Uterus (tissue), 4 donors: ENCODE measurements around the gene ANKFN1. TPM values are rescaled to one million over a fixed set of nuclear protein-coding genes. Genes with fewer than 3 reads are reported as not detected.

Source experiments
- DNase-seq, 2 donors: peaks; one replicate each; pipeline ENCODE4 v3.0.0-alpha.2; 2019 to 2020
- H3K27ac ChIP-seq, 2 donors: fragments of 200-600 bp; sonication (generic); 1 replicate in 1 of 2; 2 replicates in 1 of 2; pipeline ENCODE4 v1.5.1; 2016 to 2018
- H3K27me3 ChIP-seq, 2 donors: fragments of 200-600 bp; sonication (generic); one replicate each; pipeline ENCODE4 v1.5.1; 2018 to 2019; ENCODE audit warnings: control low read depth in 1 of 2
- H3K36me3 ChIP-seq, 2 donors: fragments of 200-600 bp; sonication (generic); one replicate each; pipeline ENCODE4 v1.5.1; 2019; ENCODE audit warnings: control low read depth in 1 of 2
- H3K4me1 ChIP-seq, 2 donors: fragments of 200-600 bp; sonication (generic); one replicate each; pipeline ENCODE4 v1.5.1; 2018 to 2019; ENCODE audit warnings: control low read depth in 1 of 2
- H3K4me3 ChIP-seq, 2 donors: fragments of 200-600 bp; sonication (generic); 1 replicate in 1 of 2; 2 replicates in 1 of 2; pipeline ENCODE4 v1.5.1; 2018 to 2019; ENCODE audit warnings: mild to moderate bottlenecking in 1 of 2
- H3K9me3 ChIP-seq, 2 donors: fragments of 200-600 bp; sonication (generic); one replicate each; pipeline ENCODE4 v1.5.1; 2019; ENCODE audit warnings: control low read depth in 1 of 2
- POLR2A ChIP-seq, 2 donors: fragments of 450-650 bp; IDR thresholded peaks; one replicate each; pipeline ENCODE4 v1.6.1; 2016; ENCODE audit warnings: antibody characterized with exemption in 2 of 2, mild to moderate bottlenecking in 1 of 2, moderate library complexity in 1 of 2
- intact Hi-C: fragments of 100-400 bp; cut with DNase I; formaldehyde crosslinking; loops from one replicate; pipeline ENCODE4 v1.15.1; 2023; ENCODE audit warnings: low total_unique reads
- total RNA-seq, 4 donors: library from RNA; depleted of rRNA in 3 of 4; stranded (reverse); fragments of >200 nt in 3 of 4; gene quantifications; one replicate each; pipeline versions ENCODE4 v1.1.0 to v1.2.4, GENCODE V29; 2014 to 2023
- TF ChIP-seq, protein P1 (sequence below), 4 experiments: fragments of 200-600 bp in 2 of 4; fragments of 450-650 bp in 2 of 4; sonication (generic) in 2 of 4; IDR thresholded peaks; one replicate each; pipeline ENCODE4 v1.5.1; 2016 to 2019; ENCODE audit warnings: antibody characterized with exemption in 4 of 4, mild to moderate bottlenecking in 2 of 4, moderate library complexity in 1 of 4
- donor health status: DM: yes; HTN: yes; CAD: no.

Gene ANKFN1
- total RNA-seq, 4 donors from 2014 or later = 0.27 to 2.6 TPM; not detected in 2

DNA sequence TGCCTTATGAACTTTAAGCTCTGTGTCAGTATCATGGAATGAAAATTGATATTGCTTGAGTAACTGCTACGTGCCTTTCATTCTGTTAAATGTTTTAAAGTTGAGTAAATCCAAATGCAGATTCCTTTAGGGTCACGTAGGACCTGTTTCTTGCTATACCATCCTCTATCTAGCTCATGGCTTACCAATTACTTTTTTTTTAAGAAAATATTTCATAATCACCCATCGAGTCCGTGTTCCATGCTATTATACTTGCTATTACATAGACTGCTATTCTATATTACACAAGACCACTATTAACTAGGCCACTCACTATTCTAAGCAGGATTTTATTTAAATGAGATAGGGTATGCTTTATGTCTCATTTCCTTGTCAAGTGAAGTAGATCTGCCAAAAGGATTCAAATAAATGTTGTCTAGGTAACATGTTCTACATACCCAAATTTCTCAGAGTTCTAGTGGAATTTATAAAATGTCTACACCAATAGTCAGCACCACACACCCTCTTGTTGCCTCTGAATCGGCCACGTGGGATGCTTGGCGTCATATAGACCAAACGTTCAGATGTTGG is 11.9 kb downstream of the ANKFN1 start:
- TF ChIP-seq POLR2A (IDR thresholded peaks at IDR 0.05) = no peak
- TF ChIP-seq, protein P1, sequence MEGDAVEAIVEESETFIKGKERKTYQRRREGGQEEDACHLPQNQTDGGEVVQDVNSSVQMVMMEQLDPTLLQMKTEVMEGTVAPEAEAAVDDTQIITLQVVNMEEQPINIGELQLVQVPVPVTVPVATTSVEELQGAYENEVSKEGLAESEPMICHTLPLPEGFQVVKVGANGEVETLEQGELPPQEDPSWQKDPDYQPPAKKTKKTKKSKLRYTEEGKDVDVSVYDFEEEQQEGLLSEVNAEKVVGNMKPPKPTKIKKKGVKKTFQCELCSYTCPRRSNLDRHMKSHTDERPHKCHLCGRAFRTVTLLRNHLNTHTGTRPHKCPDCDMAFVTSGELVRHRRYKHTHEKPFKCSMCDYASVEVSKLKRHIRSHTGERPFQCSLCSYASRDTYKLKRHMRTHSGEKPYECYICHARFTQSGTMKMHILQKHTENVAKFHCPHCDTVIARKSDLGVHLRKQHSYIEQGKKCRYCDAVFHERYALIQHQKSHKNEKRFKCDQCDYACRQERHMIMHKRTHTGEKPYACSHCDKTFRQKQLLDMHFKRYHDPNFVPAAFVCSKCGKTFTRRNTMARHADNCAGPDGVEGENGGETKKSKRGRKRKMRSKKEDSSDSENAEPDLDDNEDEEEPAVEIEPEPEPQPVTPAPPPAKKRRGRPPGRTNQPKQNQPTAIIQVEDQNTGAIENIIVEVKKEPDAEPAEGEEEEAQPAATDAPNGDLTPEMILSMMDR (IDR thresholded peaks at IDR 0.05) = no peak
- no peaks in the 10 kb centered on the region for H3K36me3 ChIP-seq

DNA sequence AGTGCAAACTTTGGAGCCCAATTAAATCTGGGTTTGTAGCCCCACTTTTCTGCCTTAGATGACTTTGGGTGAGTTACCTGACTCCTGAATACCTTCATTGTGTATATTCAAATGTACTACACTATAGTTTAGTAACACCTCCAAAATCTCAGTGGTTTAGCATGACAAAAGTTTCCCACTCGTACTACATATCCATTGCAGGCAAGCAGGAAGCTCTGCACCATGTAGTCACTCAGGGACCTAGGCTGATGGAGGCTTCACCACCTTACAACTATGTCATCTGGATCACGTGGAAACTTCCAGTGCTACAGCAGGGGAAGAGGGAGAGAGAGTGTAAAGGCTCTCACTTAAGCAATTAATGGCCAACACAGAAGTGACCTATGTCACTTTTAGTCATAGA is 14.2 kb downstream of the ANKFN1 start:
- Histone ChIP-seq H3K27me3 (no peaks in the 10 kb centered on the region), H3K4me1 (no peaks in the 10 kb centered on the region), H3K36me3 (no peaks in the 10 kb centered on the region), H3K9me3 (no peaks in the 10 kb centered on the region), H3K4me3 (no peak overlapping the region), H3K27ac (no peak overlapping the region)
- intact Hi-C loops = no loop called here
- no peak for DNase-seq
- TF ChIP-seq, protein P1 (IDR thresholded peaks at IDR 0.05) = no peak
- no peak for TF ChIP-seq POLR2A (IDR thresholded peaks at IDR 0.05)

More for the DNA sequence above, 11.9 kb downstream of the ANKFN1 start:
- Histone ChIP-seq H3K27me3 (no peaks in the 10 kb centered on the region), H3K27ac (no peak overlapping the region), H3K4me3 (no peak overlapping the region), H3K9me3 (no peaks in the 10 kb centered on the region), H3K4me1 (no peaks in the 10 kb centered on the region)
- no peak for DNase-seq
- intact Hi-C loops = no loop called here

DNA sequence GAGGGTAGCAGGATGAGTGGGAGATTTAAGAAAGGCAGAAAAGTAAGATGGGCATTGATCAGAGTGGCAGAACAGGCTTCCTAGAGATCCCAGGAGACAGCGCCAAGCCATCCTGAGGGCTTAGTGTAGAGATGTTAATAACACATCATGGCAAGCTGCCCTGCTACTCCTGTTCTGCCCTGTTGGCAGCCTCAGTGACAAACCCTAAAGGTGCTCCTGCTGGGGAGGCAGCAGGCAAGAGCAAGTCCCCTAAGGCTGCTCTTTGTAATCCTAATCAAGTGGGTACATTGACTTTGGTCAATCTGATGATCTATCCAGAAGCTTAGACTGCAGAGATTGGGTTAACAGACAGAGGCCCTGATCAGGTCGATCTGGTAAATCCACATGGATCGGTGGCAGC is 16.3 kb downstream of the ANKFN1 start:
- intact Hi-C loops = no loop called here
- no peak overlapping the region for H3K27ac ChIP-seq
- no peaks in the 10 kb centered on the region for H3K27me3 ChIP-seq
- DNase-seq = no peak
- no peaks in the 10 kb centered on the region for H3K36me3 ChIP-seq
- H3K4me1 ChIP-seq = no peaks in the 10 kb centered on the region
- no peaks in the 10 kb centered on the region for H3K9me3 ChIP-seq
- TF ChIP-seq, protein P1 (IDR thresholded peaks at IDR 0.05) = no peak
- TF ChIP-seq POLR2A (IDR thresholded peaks at IDR 0.05) = no peak
- H3K4me3 ChIP-seq = no peak overlapping the region

DNA sequence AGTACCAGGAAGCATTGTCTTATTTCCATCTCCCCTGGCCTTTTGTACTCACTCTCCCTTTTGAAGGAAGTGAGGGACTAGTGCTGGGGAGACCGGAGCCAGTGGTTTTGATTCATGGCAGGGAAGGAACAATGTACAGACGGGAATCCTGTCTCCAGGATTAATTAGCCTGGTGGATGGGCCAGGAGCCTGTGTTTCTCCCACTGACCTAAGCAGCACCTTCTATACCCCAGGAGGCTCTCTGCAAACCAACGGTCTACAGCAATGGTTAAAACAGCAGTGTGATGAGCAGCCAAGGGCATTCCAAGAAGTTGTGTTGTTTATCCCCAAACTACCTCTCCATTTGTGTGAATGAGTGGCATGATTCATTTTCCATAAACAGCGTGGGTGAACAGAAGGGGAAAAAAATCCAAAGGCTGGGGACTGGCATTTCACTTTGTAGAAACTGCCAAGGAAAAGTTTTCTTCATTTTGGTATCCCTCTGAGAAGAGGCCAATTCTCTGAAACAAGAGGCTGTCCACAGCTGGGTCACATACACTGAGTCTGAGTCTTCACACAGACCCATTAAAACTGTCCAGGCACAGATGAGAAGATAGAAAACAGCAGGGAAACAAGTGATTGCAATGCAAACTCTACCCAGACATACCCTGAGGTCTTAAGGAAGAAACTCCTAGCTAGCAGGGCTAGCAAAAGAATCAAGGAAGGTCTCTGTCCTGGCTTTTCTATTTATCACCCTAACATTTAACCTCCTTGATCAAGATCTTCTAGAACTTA is 18.1 kb downstream of the ANKFN1 start:
- TF ChIP-seq POLR2A (IDR thresholded peaks at IDR 0.05) = no peak
- TF ChIP-seq, protein P1 (IDR thresholded peaks at IDR 0.05) = no peak
- H3K27ac ChIP-seq = no peak overlapping the region
- H3K4me3 ChIP-seq = no peak overlapping the region
- no peaks in the 10 kb centered on the region for H3K4me1 ChIP-seq
- no peaks in the 10 kb centered on the region for H3K27me3 ChIP-seq
- H3K36me3 ChIP-seq = no peaks in the 10 kb centered on the region
- DNase-seq = no peak
- intact Hi-C loops = no loop called here
- H3K9me3 ChIP-seq = no peaks in the 10 kb centered on the region

DNA sequence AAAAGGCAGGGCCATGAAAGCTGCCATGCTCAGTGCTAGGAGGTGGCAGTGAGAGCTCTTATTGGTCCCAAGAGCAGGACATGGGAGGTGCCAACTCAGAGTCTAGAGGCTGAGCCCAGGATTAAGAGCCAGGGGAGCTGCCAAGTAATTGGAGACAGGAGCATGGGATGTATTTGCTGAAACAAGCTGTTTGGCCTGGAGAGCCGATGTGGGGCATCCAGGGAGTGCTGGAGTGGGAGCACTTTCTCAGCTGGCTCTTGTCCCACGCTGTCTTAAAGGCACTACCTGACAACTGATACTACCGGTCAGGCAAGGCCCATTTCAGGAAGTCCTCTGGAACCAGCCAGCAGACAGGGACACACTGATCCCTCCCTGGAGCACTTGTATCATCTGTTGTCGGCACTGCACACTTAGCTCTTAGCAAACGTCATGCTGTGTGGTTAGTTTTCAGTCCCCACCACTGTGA is 19.3 kb downstream of the ANKFN1 start:
- H3K27ac ChIP-seq = no peak overlapping the region
- H3K4me3 ChIP-seq = no peak overlapping the region
- intact Hi-C loops = no loop called here
- no peaks in the 10 kb centered on the region for H3K27me3 ChIP-seq
- no peak for DNase-seq
- H3K4me1 ChIP-seq = no peaks in the 10 kb centered on the region
- no peaks in the 10 kb centered on the region for H3K36me3 ChIP-seq
- no peaks in the 10 kb centered on the region for H3K9me3 ChIP-seq
- no peak for TF ChIP-seq POLR2A (IDR thresholded peaks at IDR 0.05)
- TF ChIP-seq, protein P1 (IDR thresholded peaks at IDR 0.05) = no peak
